HepG2 (cell line): ENCODE data around the gene C20orf204. TPM values are rescaled to one million over a fixed set of nuclear protein-coding genes. Genes with fewer than 3 reads are reported as not detected.

ENCODE experiments used
- RBFOX2 ChIP-seq: fragments of 200-400 bp; formaldehyde crosslinking; IDR thresholded peaks from 2 replicates; pipeline ENCODE4 v1.6.1; 2017; ENCODE audit warnings: low read depth, mild to moderate bottlenecking, low read length
- RELA ChIP-seq: sonication (generic); formaldehyde crosslinking; IDR thresholded peaks from 2 replicates; pipeline ENCODE4 v1.4.0; 2020; ENCODE audit warnings: missing genetic modification reagents
- SMARCC2 ChIP-seq: fragments of 450-650 bp; IDR thresholded peaks from 2 replicates; pipeline ENCODE4 v1.6.1; 2017; ENCODE audit warnings: antibody characterized with exemption, mild to moderate bottlenecking
- SRY ChIP-seq: sonication (generic); formaldehyde crosslinking; IDR thresholded peaks from 2 replicates; pipeline ENCODE4 v1.8.0; 2022; ENCODE audit warnings: mild to moderate bottlenecking, missing genetic modification reagents
- ZNF101 ChIP-seq: sonication (generic); formaldehyde crosslinking; IDR thresholded peaks from 2 replicates; pipeline ENCODE4 v1.4.0; 2020; ENCODE audit warnings: mild to moderate bottlenecking, low read depth, missing genetic modification reagents, borderline replicate concordance
- ZNF260 ChIP-seq: sonication (generic); formaldehyde crosslinking; IDR thresholded peaks from 2 replicates; pipeline ENCODE4 v1.4.0; 2020; ENCODE audit warnings: missing genetic modification reagents, low read depth, mild to moderate bottlenecking, borderline replicate concordance
- ZNF264 ChIP-seq: sonication (generic); formaldehyde crosslinking; IDR thresholded peaks from 2 replicates; pipeline ENCODE4 v1.4.0; 2020; ENCODE audit warnings: missing genetic modification reagents
- polyA plus RNA-seq, 8 experiments: library from polyadenylated mRNA; depleted of rRNA in 3 of 8; stranded (reverse) in 7 of 8; unstranded in 1 of 8; fragments of >200 nt; fragmentation: Illumina TruSeq in 4 of 8; extraction: Trizol in 4 of 8; gene quantifications; 2 replicates each; pipeline versions ENCODE4 v1.2.1 to v1.2.3, GENCODE V29; 2011 to 2016; ENCODE audit warnings: low read depth in 4 of 8, missing spikeins in 1 of 8, mixed read lengths in 1 of 8; ENCODE audit not compliant: insufficient read depth in 1 of 8
- total RNA-seq, 5 experiments: library from RNA; depleted of rRNA; stranded (reverse); fragments of >200 nt; fragmentation: Illumina TruSeq; extraction: Trizol; gene quantifications; 2 replicates each; pipeline ENCODE4 v1.2.3, GENCODE V29; 2016; ENCODE audit warnings: low read depth in 1 of 5
- TF ChIP-seq, protein P1 (sequence below): sonication (generic); formaldehyde crosslinking; IDR thresholded peaks from 2 replicates; pipeline ENCODE4 v1.4.0; 2020; ENCODE audit warnings: low read depth, mild to moderate bottlenecking, missing genetic modification reagents
- TF ChIP-seq, protein P2 (sequence below): sonication (generic); formaldehyde crosslinking; IDR thresholded peaks from 2 replicates; pipeline ENCODE4 v1.4.0; 2020; ENCODE audit warnings: missing genetic modification reagents
- TF ChIP-seq, protein P3 (sequence below): sonication (generic); formaldehyde crosslinking; IDR thresholded peaks from 2 replicates; pipeline ENCODE4 v1.4.0; 2020; ENCODE audit warnings: missing genetic modification reagents
- TF ChIP-seq, protein P4 (sequence below): IDR thresholded peaks from 2 replicates; pipeline ENCODE4 v1.6.1; 2016; ENCODE audit warnings: missing genetic modification reagents, missing compliant biosample characterization

The C20orf204 gene
- total and polyA plus RNA-seq, 2 of the 13 experiments (the other 11 are each of a cell fraction or from before 2014, with no cell fraction given): 22.1 to 80.0 TPM

DNA sequence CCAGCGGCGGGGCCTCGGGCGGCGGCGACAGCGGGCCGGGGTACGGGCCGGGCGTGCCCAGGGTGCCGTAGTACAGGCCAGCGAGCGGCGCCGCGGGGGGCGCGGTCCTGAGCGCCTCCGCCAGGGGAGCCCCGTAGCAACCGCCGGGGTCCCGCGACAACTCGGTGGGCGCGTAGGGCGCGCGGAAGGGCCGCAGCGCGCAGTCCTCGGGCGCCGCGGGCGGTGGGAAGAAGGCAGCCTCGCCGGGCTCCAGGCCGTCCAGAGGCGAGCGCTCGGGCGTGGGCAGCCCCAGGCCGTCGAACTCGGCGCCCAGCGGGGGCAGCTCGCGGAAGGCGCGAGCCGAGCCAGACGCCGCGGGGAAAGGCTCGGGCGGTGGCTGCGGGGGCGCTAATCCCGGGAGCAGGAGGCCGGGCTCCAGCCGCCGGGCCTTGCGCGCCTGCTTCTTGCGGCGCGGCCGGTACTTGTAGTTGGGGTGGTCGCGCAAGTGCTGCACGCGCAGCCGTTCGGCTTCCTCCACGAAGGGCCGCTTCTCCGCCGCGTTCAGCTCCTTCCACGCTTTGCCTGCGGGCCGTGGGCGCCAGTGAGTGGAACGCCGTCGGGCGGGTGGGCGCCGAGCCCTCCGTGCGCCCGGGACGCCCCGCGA lies 12.5 kb downstream of the C20orf204 start (continued):
- TF ChIP-seq ZNF101 (CRISPR knock-in tag) (no peak), RBFOX2 (0 out of 2 replicates have a peak, but pooled peaks have one; percentile 49), SMARCC2 (no peak), RELA (CRISPR knock-in tag) (no peak), SRY (no peak; the same call in 1 of the 2 replicates), ZNF260 (CRISPR knock-in tag) (no peak), ZNF264 (CRISPR knock-in tag) (no peak)
- TF ChIP-seq, protein P1, sequence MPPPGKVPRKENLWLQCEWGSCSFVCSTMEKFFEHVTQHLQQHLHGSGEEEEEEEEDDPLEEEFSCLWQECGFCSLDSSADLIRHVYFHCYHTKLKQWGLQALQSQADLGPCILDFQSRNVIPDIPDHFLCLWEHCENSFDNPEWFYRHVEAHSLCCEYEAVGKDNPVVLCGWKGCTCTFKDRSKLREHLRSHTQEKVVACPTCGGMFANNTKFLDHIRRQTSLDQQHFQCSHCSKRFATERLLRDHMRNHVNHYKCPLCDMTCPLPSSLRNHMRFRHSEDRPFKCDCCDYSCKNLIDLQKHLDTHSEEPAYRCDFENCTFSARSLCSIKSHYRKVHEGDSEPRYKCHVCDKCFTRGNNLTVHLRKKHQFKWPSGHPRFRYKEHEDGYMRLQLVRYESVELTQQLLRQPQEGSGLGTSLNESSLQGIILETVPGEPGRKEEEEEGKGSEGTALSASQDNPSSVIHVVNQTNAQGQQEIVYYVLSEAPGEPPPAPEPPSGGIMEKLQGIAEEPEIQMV (CRISPR knock-in tag): no peak
- TF ChIP-seq, protein P2, sequence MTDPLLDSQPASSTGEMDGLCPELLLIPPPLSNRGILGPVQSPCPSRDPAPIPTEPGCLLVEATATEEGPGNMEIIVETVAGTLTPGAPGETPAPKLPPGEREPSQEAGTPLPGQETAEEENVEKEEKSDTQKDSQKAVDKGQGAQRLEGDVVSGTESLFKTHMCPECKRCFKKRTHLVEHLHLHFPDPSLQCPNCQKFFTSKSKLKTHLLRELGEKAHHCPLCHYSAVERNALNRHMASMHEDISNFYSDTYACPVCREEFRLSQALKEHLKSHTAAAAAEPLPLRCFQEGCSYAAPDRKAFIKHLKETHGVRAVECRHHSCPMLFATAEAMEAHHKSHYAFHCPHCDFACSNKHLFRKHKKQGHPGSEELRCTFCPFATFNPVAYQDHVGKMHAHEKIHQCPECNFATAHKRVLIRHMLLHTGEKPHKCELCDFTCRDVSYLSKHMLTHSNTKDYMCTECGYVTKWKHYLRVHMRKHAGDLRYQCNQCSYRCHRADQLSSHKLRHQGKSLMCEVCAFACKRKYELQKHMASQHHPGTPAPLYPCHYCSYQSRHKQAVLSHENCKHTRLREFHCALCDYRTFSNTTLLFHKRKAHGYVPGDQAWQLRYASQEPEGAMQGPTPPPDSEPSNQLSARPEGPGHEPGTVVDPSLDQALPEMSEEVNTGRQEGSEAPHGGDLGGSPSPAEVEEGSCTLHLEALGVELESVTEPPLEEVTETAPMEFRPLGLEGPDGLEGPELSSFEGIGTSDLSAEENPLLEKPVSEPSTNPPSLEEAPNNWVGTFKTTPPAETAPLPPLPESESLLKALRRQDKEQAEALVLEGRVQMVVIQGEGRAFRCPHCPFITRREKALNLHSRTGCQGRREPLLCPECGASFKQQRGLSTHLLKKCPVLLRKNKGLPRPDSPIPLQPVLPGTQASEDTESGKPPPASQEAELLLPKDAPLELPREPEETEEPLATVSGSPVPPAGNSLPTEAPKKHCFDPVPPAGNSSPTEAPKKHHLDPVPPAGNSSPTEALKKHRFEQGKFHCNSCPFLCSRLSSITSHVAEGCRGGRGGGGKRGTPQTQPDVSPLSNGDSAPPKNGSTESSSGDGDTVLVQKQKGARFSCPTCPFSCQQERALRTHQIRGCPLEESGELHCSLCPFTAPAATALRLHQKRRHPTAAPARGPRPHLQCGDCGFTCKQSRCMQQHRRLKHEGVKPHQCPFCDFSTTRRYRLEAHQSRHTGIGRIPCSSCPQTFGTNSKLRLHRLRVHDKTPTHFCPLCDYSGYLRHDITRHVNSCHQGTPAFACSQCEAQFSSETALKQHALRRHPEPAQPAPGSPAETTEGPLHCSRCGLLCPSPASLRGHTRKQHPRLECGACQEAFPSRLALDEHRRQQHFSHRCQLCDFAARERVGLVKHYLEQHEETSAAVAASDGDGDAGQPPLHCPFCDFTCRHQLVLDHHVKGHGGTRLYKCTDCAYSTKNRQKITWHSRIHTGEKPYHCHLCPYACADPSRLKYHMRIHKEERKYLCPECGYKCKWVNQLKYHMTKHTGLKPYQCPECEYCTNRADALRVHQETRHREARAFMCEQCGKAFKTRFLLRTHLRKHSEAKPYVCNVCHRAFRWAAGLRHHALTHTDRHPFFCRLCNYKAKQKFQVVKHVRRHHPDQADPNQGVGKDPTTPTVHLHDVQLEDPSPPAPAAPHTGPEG (CRISPR knock-in tag): no peak
- TF ChIP-seq, protein P3, sequence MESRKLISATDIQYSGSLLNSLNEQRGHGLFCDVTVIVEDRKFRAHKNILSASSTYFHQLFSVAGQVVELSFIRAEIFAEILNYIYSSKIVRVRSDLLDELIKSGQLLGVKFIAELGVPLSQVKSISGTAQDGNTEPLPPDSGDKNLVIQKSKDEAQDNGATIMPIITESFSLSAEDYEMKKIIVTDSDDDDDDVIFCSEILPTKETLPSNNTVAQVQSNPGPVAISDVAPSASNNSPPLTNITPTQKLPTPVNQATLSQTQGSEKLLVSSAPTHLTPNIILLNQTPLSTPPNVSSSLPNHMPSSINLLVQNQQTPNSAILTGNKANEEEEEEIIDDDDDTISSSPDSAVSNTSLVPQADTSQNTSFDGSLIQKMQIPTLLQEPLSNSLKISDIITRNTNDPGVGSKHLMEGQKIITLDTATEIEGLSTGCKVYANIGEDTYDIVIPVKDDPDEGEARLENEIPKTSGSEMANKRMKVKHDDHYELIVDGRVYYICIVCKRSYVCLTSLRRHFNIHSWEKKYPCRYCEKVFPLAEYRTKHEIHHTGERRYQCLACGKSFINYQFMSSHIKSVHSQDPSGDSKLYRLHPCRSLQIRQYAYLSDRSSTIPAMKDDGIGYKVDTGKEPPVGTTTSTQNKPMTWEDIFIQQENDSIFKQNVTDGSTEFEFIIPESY (CRISPR knock-in tag): peak; percentile 70
- TF ChIP-seq, protein P4, sequence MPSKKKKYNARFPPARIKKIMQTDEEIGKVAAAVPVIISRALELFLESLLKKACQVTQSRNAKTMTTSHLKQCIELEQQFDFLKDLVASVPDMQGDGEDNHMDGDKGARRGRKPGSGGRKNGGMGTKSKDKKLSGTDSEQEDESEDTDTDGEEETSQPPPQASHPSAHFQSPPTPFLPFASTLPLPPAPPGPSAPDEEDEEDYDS (CRISPR knock-in tag): no peak
- TF ChIP-seq, all 625 proteins: peak for 20
